IPS-NIHi11 (cell line): ENCODE measurements around the gene SLC20A1.
"Not testable (repeated sequence)": the region's sequence is repeated elsewhere in the genome, so short reads cannot be mapped to it uniquely, and the experiment has no call there.

ENCODE experiments used
- DNase-seq: peaks from one replicate; pipeline ENCODE4 v3.0.0; 2012; ENCODE audit warnings: mixed read lengths, low spot score

The SLC20A1 gene, protein sequence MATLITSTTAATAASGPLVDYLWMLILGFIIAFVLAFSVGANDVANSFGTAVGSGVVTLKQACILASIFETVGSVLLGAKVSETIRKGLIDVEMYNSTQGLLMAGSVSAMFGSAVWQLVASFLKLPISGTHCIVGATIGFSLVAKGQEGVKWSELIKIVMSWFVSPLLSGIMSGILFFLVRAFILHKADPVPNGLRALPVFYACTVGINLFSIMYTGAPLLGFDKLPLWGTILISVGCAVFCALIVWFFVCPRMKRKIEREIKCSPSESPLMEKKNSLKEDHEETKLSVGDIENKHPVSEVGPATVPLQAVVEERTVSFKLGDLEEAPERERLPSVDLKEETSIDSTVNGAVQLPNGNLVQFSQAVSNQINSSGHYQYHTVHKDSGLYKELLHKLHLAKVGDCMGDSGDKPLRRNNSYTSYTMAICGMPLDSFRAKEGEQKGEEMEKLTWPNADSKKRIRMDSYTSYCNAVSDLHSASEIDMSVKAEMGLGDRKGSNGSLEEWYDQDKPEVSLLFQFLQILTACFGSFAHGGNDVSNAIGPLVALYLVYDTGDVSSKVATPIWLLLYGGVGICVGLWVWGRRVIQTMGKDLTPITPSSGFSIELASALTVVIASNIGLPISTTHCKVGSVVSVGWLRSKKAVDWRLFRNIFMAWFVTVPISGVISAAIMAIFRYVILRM

GRCh38 chr2:112645310-112646101 lies at the start of gene SLC20A1:
Gene SLC20A1 (plus strand): TSS chr2:112645939. CDS start chr2:112646829, 890 bp downstream.
- peak; percentile 99 for DNase-seq

GRCh38 chr2:112597537-112598322 lies 48.0 kb upstream of the SLC20A1 start:
- no peak for DNase-seq

DNA sequence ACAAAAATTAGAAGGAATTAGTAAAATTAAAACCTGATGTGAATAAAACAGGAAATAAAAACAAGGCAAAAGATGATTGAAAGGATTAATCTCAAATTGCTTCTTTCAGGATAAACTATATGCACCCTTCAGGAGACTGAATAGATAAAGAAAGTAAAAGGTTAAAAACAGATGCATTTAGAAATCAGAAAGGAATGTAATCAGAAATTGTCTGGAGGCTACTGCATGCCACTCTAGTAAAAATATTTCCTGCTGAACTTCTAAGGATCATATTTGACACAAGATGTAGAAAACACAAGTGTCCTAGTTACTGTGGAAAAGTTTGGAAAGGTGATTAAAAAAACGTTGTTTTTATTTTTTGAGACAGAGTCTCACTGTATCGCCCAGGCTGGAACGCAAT lies 45.1 kb upstream of the SLC20A1 start:
- no peak for DNase-seq

DNA sequence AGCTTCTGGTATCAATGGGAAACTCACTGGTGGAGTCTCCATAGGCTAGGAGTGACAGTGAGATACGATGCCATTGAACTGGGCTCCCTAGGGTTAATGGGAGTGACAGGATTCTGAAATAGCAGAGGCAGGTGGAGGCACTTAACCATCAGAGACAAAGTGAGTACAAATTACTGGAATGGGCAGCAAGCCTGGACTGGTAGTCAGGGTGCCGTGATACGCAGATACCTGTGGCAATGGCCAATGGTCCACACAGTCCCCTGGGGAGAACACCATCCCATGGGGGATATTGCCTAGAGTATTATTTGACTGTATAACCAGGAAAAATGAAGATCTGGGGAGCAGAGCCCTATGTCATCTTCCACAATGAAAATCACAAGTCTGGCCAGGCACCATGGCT lies 44.0 kb upstream of the SLC20A1 start:
- DNase-seq = no peak

- DNase-seq = no peak
These were observed 42.8 kb upstream of the SLC20A1 start for GRCh38 chr2:112602917-112603316.

DNA sequence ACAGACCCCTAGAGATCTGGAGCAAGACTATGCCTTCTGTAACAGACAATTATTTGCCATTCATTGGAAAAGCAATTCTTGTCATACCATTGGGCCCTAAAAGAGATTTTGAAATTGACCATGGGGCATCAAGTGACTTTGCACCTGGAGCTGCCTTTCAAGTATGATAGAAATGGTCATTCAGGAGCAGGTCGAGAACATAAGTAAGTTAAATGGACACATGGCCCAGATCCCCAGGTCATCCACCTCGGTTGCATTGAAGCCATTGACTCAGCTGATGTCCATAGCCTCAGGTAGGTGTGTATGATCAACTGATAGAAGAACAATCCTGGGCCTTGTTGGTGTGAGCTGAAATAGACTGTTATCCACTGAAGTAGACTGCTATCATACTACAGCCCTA lies 42.0 kb upstream of the SLC20A1 start:
- DNase-seq = no peak

GRCh38 chr2:112604952-112605351 lies 40.8 kb upstream of the SLC20A1 start:
- no peak for DNase-seq

DNA sequence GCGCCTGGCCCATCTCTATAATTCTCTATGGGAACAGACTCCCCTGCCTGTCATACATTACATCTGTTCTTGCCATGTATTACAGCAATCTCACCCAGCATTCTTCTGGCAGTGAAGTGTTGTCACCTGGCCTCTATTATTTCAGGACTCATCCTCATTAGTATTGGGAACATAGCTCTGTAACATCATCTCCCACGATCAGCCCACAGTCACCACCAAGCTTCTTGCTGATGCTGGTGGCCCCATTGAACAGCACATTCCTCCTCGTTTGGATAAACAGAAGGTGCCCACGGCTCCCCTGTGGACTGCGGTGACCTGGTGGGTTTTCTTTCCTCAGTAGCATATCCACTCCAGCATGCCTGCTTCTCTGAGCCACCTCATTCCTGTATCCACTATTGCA lies 39.8 kb upstream of the SLC20A1 start:
- no peak for DNase-seq

- no peak for DNase-seq
These were observed 39.2 kb upstream of the SLC20A1 start for GRCh38 chr2:112606547-112606946.

DNA sequence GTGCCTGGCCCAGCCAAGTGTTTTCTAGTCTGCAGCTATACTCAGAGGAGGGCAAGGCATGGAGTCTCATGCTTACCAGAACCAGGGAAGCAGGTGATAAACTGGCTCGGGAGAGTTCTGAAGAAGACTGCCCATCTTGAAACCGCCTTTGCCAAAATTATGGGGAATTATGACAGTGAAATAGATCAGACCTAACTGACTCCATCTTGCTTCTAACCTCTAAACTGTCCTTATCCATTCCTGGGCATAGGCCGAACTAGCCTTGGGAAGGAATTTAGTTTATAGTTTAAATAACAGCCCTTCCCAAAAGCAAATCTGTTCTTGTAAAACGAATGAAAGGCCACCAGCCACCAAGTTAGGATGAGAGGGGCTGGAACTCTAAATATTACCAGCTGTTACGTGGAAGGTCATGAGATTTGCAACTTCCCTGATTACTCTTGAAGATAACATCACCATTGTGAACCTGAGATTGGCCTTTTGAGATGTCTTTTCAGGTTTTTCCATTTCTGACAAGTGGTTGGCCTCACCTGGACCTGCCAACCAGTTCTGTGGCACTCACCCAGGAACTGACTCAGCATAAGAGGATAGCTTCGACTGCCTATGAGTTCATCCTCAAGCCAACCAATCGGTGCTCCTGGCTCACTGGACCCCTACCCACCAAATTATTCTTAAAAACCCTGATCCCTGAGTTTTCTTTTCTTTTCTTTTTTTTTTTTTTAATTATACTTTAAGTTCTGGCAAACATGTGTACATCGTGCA lies 37.9 kb upstream of the SLC20A1 start:
- no peak for DNase-seq

DNA sequence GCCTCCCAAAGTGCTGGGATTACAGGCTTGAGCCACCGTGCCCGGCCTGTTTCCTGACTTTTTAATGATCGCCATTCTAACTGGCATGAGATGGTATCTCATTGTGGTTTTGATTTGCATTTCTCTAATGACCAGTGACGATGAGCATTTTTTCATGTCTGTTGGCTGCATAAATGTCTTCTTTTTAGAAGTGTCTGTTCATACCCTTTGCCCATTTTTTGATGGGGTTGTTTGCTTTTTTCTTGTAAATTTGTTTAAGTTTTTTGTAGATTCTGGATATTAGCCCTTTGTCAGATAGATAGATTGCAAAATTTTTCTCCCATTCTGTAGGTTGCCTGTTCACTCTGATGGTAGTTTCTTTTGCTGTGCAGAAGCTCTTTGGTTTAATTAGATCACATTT lies 36.4 kb upstream of the SLC20A1 start:
- not testable (repeated sequence) for DNase-seq

GRCh38 chr2:112612283-112612682 lies 33.5 kb upstream of the SLC20A1 start:
- not testable (repeated sequence) for DNase-seq

GRCh38 chr2:112614201-112614840 lies 31.4 kb upstream of the SLC20A1 start:
- no peak for DNase-seq

- DNase-seq = no peak
These were observed 30.7 kb upstream of the SLC20A1 start for GRCh38 chr2:112615051-112615450.

- DNase-seq = not testable (repeated sequence)
These were observed 29.9 kb upstream of the SLC20A1 start for GRCh38 chr2:112615798-112616197.

GRCh38 chr2:112618383-112618782 lies 27.4 kb upstream of the SLC20A1 start:
- no peak for DNase-seq

- no peak for DNase-seq
These were observed 23.8 kb upstream of the SLC20A1 start for GRCh38 chr2:112621790-112622527.

- no peak for DNase-seq
These were observed 23.2 kb upstream of the SLC20A1 start for GRCh38 chr2:112622528-112622849.

- DNase-seq = no peak
These were observed 21.6 kb upstream of the SLC20A1 start for GRCh38 chr2:112623913-112624777.
